ENCODE results near the gene KCNIP4. TPM values are rescaled to one million over a fixed set of nuclear protein-coding genes. Genes with fewer than 3 reads are reported as not detected.
"Not testable (repeated sequence)": the region's sequence is repeated elsewhere in the genome, so short reads cannot be mapped to it uniquely, and the experiment has no call there.

KCNIP4 gene
- total RNA-seq, 1 donor from 2014 or later = 6.2 TPM

GRCh38 chr4:20816287-20816686 is 1132.3 kb downstream of the KCNIP4 start:
- Mint-ChIP-seq H3K27me3 (peaks cover 7% of the 10 kb centered on the region), H3K4me3 (no peak overlapping the region), H3K27ac (no peak overlapping the region), H3K36me3 (no peaks in the 10 kb centered on the region), H3K9me3 (no peaks in the 10 kb centered on the region), H3K4me1 (ENCODE audit: unreplicated experiment) (no peaks in the 10 kb centered on the region)
- no peak for TF ChIP-seq CTCF (conservative IDR thresholded peaks at IDR 0.05)
- no peak for DNase-seq (ENCODE audit: extremely low spot score, unreplicated experiment)

- DNase-seq (ENCODE audit: extremely low spot score, unreplicated experiment) = no peak
- no peak for TF ChIP-seq CTCF (conservative IDR thresholded peaks at IDR 0.05)
- no peak overlapping the region for H3K4me3 Mint-ChIP-seq
- H3K27ac Mint-ChIP-seq = no peak overlapping the region
- H3K9me3 Mint-ChIP-seq = no peaks in the 10 kb centered on the region
- no peaks in the 10 kb centered on the region for H3K36me3 Mint-ChIP-seq
- H3K27me3 Mint-ChIP-seq = peaks cover 12% of the 10 kb centered on the region
- peaks cover 10% of the 10 kb centered on the region for H3K4me1 Mint-ChIP-seq (ENCODE audit: unreplicated experiment)
Measured at GRCh38 chr4:20813700-20814099, 1134.9 kb downstream of the KCNIP4 start.

- no peak overlapping the region for H3K4me3 Mint-ChIP-seq
Measured at GRCh38 chr4:20809812-20810211, 1138.8 kb downstream of the KCNIP4 start.

GRCh38 chr4:20805716-20806115 is 1142.9 kb downstream of the KCNIP4 start:
- no peaks in the 10 kb centered on the region for H3K36me3 Mint-ChIP-seq
- no peak for DNase-seq (ENCODE audit: extremely low spot score, unreplicated experiment)
- H3K27ac Mint-ChIP-seq = no peak overlapping the region
- TF ChIP-seq CTCF (conservative IDR thresholded peaks at IDR 0.05) = no peak
- no peaks in the 10 kb centered on the region for H3K9me3 Mint-ChIP-seq
- peaks cover 10% of the 10 kb centered on the region for H3K4me1 Mint-ChIP-seq (ENCODE audit: unreplicated experiment)
- H3K4me3 Mint-ChIP-seq = no peak overlapping the region
- peaks cover 5% of the 10 kb centered on the region for H3K27me3 Mint-ChIP-seq

More at GRCh38 chr4:20809812-20810211, 1138.8 kb downstream of the KCNIP4 start:
- Mint-ChIP-seq H3K4me1 (ENCODE audit: unreplicated experiment) (peaks cover 10% of the 10 kb centered on the region), H3K9me3 (no peaks in the 10 kb centered on the region), H3K27ac (no peak overlapping the region), H3K27me3 (peaks cover 12% of the 10 kb centered on the region), H3K36me3 (no peaks in the 10 kb centered on the region)
- TF ChIP-seq CTCF (conservative IDR thresholded peaks at IDR 0.05) = no peak
- DNase-seq (ENCODE audit: extremely low spot score, unreplicated experiment) = no peak

GRCh38 chr4:20787940-20788665 is 1160.5 kb downstream of the KCNIP4 start:
- DNase-seq (ENCODE audit: extremely low spot score, unreplicated experiment) = no peak
- H3K27ac Mint-ChIP-seq = no peak overlapping the region
- no peaks in the 10 kb centered on the region for H3K27me3 Mint-ChIP-seq

GRCh38 chr4:20783134-20783533 is 1165.4 kb downstream of the KCNIP4 start:
- not testable (repeated sequence) for H3K9me3 Mint-ChIP-seq; H3K4me1 Mint-ChIP-seq (ENCODE audit: unreplicated experiment); H3K4me3 Mint-ChIP-seq; H3K27me3 Mint-ChIP-seq; H3K27ac Mint-ChIP-seq; DNase-seq (ENCODE audit: extremely low spot score, unreplicated experiment); H3K36me3 Mint-ChIP-seq

More at GRCh38 chr4:20787940-20788665, 1160.5 kb downstream of the KCNIP4 start:
- Mint-ChIP-seq H3K9me3 (no peaks in the 10 kb centered on the region), H3K4me1 (ENCODE audit: unreplicated experiment) (no peaks in the 10 kb centered on the region), H3K36me3 (no peaks in the 10 kb centered on the region), H3K4me3 (no peak overlapping the region)
- TF ChIP-seq CTCF (conservative IDR thresholded peaks at IDR 0.05) = no peak
